Mucosa of rectum (tissue), 2 donors: ENCODE measurements around the gene GLS.

Experiments used
- H3K27ac ChIP-seq, 2 donors: one replicate each; pipeline ENCODE4 v1.7.0; 2013; ENCODE audit warnings: inconsistent platforms in 2 of 2, low read depth in 2 of 2, low read length in 2 of 2
- H3K27me3 ChIP-seq, 2 donors: one replicate each; pipeline ENCODE4 v1.7.0; 2013; ENCODE audit warnings: low read length in 2 of 2; ENCODE audit not compliant: control insufficient read depth in 2 of 2, insufficient read depth in 2 of 2
- H3K36me3 ChIP-seq, 2 donors: one replicate each; pipeline ENCODE4 v1.7.0; 2013; ENCODE audit warnings: low read length in 2 of 2; ENCODE audit not compliant: control insufficient read depth in 2 of 2, insufficient read depth in 2 of 2
- H3K4me1 ChIP-seq, 2 donors: one replicate each; pipeline ENCODE4 v1.7.0; 2013; ENCODE audit warnings: low read length in 2 of 2, mild to moderate bottlenecking in 1 of 2; ENCODE audit not compliant: control insufficient read depth in 2 of 2, insufficient read depth in 2 of 2
- H3K4me3 ChIP-seq, 2 donors: one replicate each; pipeline ENCODE4 v1.7.0; 2013; ENCODE audit warnings: low read length in 2 of 2
- H3K9ac ChIP-seq, 2 donors: one replicate each; pipeline ENCODE4 v1.7.0; 2013; ENCODE audit warnings: low read length in 2 of 2, low read depth in 1 of 2, mild to moderate bottlenecking in 1 of 2
- H3K9me3 ChIP-seq, 2 donors: one replicate each; pipeline ENCODE4 v1.7.0; 2013; ENCODE audit warnings: low read length in 2 of 2; ENCODE audit not compliant: control insufficient read depth in 2 of 2
- donor health status: healthy.
- donor health status: Normal muscosa, but diverticular disease.

The GLS gene

GRCh38 chr2:190880378-190881083 lies at the start of gene GLS:
Gene GLS, plus strand, starts transcription at chr2:190880821. Its CDS starts 264 bp downstream, at chr2:190881085.
- Histone ChIP-seq H3K4me1 (peaks cover 15 to 20% of the 10 kb centered on the region in 2 donors), H3K27me3 (no peaks in the 10 kb centered on the region), H3K9me3 (no peaks in the 10 kb centered on the region), H3K36me3 (peaks cover 0 to 3% of the 10 kb centered on the region in 2 donors), H3K9ac (peak within 1 kb of the TSS; percentile 93 to 95), H3K4me3 (peak within 1 kb of the TSS; percentile 88), H3K27ac (peak within 1 kb of the TSS; percentile 92 to 97)

GRCh38 chr2:190831941-190832340 lies 48.7 kb upstream of the GLS start:
- no peaks in the 10 kb centered on the region for H3K4me1 ChIP-seq
- H3K9me3 ChIP-seq = no peaks in the 10 kb centered on the region
- no peaks in the 10 kb centered on the region for H3K36me3 ChIP-seq
- no peak overlapping the region for H3K9ac ChIP-seq
- H3K27ac ChIP-seq = no peak overlapping the region
- no peak overlapping the region for H3K4me3 ChIP-seq
- no peaks in the 10 kb centered on the region for H3K27me3 ChIP-seq

DNA sequence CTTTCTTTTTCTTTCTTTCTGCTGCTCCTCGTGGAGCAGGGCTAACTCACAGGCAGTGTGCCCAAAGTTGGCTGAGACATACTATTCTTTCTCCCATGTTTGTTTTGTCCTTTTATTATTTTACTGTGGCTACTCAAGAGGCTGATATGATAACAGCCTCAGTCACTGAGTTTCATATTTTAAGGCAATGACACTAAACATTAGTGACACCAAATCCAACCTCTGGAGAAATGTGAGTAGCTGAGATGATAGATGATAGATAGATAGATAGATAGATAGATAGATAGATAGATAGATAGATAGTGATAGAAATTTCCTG lies 45.8 kb upstream of the GLS start:
- H3K4me1 ChIP-seq = no peaks in the 10 kb centered on the region
- H3K36me3 ChIP-seq = no peaks in the 10 kb centered on the region
- H3K9me3 ChIP-seq = no peaks in the 10 kb centered on the region
- no peaks in the 10 kb centered on the region for H3K27me3 ChIP-seq
- no peak overlapping the region for H3K27ac ChIP-seq
- no peak overlapping the region for H3K4me3 ChIP-seq
- no peak overlapping the region for H3K9ac ChIP-seq

DNA sequence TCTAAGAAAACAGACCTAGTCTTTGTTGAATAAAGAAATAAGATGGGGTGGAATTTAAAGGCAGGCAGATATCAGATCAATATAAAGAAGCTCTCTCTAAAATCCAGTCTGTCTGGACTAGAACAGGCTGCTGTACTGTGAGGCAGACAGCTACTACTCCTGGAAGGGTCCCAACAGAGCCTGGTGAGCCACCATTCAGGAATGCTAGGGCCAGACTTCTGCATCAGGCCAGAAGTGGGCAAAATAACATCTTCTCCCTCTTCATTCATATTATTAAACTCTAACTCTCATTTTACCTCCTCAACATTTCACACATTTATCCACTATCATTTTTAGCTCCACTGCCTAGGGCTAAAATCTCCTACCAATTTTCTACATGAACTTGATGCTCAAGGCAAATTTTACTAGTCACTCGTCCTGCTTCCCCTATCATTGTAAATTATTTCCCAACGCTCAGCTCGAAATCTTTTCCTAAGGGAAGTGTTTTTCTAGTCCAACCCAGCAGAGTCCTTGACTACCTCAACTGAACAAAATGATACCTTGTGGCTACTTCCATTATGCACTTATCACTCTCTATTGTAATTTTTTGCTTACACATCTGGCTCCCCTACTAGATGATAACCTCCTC lies 45.2 kb upstream of the GLS start:
- Histone ChIP-seq H3K9ac (no peak overlapping the region), H3K27ac (no peak overlapping the region), H3K9me3 (no peaks in the 10 kb centered on the region), H3K4me3 (no peak overlapping the region), H3K27me3 (no peaks in the 10 kb centered on the region), H3K36me3 (no peaks in the 10 kb centered on the region), H3K4me1 (no peaks in the 10 kb centered on the region)

DNA sequence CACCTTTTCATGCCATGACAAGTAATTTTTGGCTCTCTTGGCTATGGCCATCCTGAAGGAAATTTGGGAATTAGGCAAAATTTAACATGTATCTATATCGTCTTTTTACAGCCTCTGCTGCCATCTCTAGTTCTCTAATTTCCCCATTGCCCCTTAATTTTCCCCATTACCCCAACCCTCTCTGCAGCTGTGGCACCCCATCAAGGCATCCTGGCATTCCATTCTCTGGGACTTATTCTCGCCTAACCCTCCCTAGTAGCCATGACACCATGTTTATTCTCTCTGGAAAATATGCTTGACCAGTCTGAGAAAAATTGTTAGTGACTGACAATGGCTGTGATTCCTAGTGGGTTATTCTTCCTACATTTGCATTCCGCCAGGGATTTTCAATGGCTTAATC lies 43.9 kb upstream of the GLS start:
- H3K4me1 ChIP-seq = no peaks in the 10 kb centered on the region
- no peak overlapping the region for H3K4me3 ChIP-seq

DNA sequence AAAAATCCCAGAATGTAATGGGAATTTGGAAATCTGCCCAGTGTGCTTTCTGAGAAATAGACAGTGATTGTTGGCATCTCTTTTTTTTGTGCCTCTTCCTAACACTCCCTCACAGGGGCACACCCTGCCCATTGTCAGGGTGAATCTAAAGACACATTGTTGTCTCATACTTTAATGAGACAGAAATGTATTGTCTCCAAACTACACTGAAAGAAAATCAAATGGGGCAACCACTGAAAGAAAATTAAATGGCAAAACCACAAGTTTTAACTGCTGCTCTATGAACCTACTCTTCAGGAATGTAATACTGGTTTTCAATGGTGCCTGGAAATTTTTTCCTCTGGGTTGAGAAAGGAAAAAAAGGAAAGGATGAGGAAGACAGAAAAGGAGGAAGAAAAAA lies 43.2 kb upstream of the GLS start:
- no peaks in the 10 kb centered on the region for H3K4me1 ChIP-seq
- H3K36me3 ChIP-seq = no peaks in the 10 kb centered on the region
- H3K9ac ChIP-seq = no peak overlapping the region
- H3K27me3 ChIP-seq = no peaks in the 10 kb centered on the region
- no peak overlapping the region for H3K27ac ChIP-seq
- H3K4me3 ChIP-seq = no peak overlapping the region
- H3K9me3 ChIP-seq = no peaks in the 10 kb centered on the region

More for the DNA sequence above, 43.9 kb upstream of the GLS start:
- no peaks in the 10 kb centered on the region for H3K27me3 ChIP-seq
- H3K36me3 ChIP-seq = no peaks in the 10 kb centered on the region
- H3K9ac ChIP-seq = no peak overlapping the region
- H3K27ac ChIP-seq = no peak overlapping the region
- no peaks in the 10 kb centered on the region for H3K9me3 ChIP-seq

DNA sequence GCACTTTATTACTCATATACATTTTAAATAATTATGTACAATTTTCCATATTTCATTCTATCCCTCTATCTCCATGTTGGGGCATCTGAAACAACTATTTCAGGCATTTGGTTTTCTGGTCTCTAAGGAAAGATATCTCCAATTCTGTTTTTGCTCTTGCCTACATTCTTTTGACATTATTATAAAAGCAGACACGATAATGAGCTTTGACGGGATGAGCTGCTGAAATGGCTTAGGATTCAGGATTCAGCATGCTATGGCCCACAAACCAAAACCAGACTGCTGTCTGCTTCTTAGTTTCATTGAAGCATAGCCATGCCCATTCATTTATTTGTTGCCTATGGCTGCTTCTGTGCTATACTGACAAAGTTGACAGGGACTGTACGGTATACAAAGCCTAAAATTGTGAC lies 42.7 kb upstream of the GLS start:
- no peaks in the 10 kb centered on the region for H3K4me1 ChIP-seq
- H3K27ac ChIP-seq = no peak overlapping the region
- H3K4me3 ChIP-seq = no peak overlapping the region
- H3K9ac ChIP-seq = no peak overlapping the region
- no peaks in the 10 kb centered on the region for H3K27me3 ChIP-seq
- H3K9me3 ChIP-seq = no peaks in the 10 kb centered on the region
- no peaks in the 10 kb centered on the region for H3K36me3 ChIP-seq

GRCh38 chr2:190838492-190838910 lies 42.1 kb upstream of the GLS start:
- Histone ChIP-seq H3K9ac (no peak overlapping the region), H3K27ac (no peak overlapping the region), H3K4me1 (no peaks in the 10 kb centered on the region), H3K27me3 (no peaks in the 10 kb centered on the region), H3K36me3 (no peaks in the 10 kb centered on the region), H3K4me3 (no peak overlapping the region), H3K9me3 (no peaks in the 10 kb centered on the region)

- H3K4me3 ChIP-seq = no peak overlapping the region
- no peaks in the 10 kb centered on the region for H3K27me3 ChIP-seq
- H3K36me3 ChIP-seq = no peaks in the 10 kb centered on the region
- no peaks in the 10 kb centered on the region for H3K9me3 ChIP-seq
- H3K4me1 ChIP-seq = no peaks in the 10 kb centered on the region
- H3K9ac ChIP-seq = no peak overlapping the region
- H3K27ac ChIP-seq = no peak overlapping the region
Observed at GRCh38 chr2:190840569-190841172, 40.0 kb upstream of the GLS start.

DNA sequence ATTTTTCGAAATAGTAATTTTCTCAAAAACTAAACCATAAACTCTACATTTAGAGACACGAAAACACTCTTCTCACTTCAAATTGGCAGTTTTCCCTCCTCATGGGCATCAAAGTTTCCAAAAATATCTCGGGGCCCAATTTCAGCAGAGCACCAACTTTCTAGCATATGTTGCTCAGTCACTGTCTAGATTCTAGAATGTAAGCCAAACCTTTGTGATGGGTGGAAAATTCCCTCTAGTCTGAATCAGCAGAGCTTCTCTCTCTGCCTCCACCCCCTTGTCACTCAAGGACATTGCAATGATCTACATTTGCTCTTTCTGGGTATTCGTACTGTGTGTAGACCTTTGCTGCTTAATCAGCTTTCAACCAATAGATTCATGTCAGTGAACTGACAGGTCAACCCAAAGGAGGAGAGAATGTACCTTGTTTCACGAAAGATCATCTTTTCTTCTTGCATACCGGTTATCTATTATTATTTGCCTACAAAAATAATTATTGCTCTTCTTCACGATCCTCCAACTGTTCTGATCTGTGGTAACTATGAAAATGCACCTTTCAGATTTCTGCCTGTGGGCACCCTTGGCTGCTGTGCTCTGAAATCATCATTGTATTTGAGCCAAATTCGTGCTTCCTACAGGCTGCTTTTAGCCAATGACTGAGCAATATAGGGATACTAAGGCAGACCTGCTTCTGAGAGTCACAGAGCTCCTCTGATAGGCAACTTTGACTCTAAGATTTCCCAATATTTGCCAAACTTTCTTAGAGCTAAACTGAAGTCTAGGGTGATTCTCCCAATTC lies 38.7 kb upstream of the GLS start:
- no peak overlapping the region for H3K27ac ChIP-seq
- H3K27me3 ChIP-seq = no peaks in the 10 kb centered on the region
- H3K4me1 ChIP-seq = no peaks in the 10 kb centered on the region
- no peaks in the 10 kb centered on the region for H3K36me3 ChIP-seq
- no peaks in the 10 kb centered on the region for H3K9me3 ChIP-seq
- H3K9ac ChIP-seq = no peak overlapping the region
- H3K4me3 ChIP-seq = no peak overlapping the region
